IMR-90 (cell line): ENCODE data around the gene CNTN5. TPM values are rescaled to one million over a fixed set of nuclear protein-coding genes. Genes with fewer than 3 reads are reported as not detected.

Experiments
- ATAC-seq: fragments of 200-7000 bp; cut with Tn5 transposase; 2 replicates; pipeline ENCODE4 v1.9.1; 2020; ENCODE audit warnings: low read depth, mild to moderate bottlenecking, moderate library complexity
- BruUV-seq: library from RNA; stranded (reverse); fragments of 400-500 nt; replicated peaks from 2 replicates; lab custom pipeline; 2021; lab: Mats Ljungman, UMichigan
- CTCF ChIA-PET: fragments of 300-600 bp; formaldehyde crosslinking; extraction: SDS; loops from one replicate; lab custom pipeline; 2021; ENCODE audit warnings: antibody characterized with exemption; lab: Yijun Ruan, JAX
- POLR2A ChIA-PET: fragments of 300-600 bp; sonication (Branson Sonifier 250); formaldehyde crosslinking; loops from one replicate; lab custom pipeline; 2022; ENCODE audit warnings: antibody characterized with exemption; ENCODE audit not compliant: unreplicated experiment; lab: Charles Lee
- DNase-seq: peaks from one replicate; pipeline ENCODE4 v3.0.0; 2013
- H2AFZ ChIP-seq: replicated peaks from 2 replicates; pipeline ENCODE3; 2013; ENCODE audit warnings: low read length, mild to moderate bottlenecking; ENCODE audit not compliant: poor library complexity
- H2AK5ac ChIP-seq: 2 replicates; pipeline ENCODE4 v1.6.1; 2013; ENCODE audit warnings: low read depth, low read length, inconsistent platforms
- H2AK9ac ChIP-seq: replicated peaks from 2 replicates; pipeline ENCODE3; 2013; ENCODE audit warnings: mild to moderate bottlenecking, low read depth, low read length, moderate library complexity; ENCODE audit not compliant: poor library complexity
- H2BK120ac ChIP-seq: 2 replicates; pipeline ENCODE4 v1.6.1; 2013; ENCODE audit warnings: low read depth, low read length, inconsistent platforms
- H2BK15ac ChIP-seq: 3 replicates; pipeline ENCODE4 v1.6.1; 2013; ENCODE audit warnings: low read depth, low read length, inconsistent platforms
- H2BK20ac ChIP-seq: 2 replicates; pipeline ENCODE4 v1.6.1; 2013; ENCODE audit warnings: low read depth, mild to moderate bottlenecking, inconsistent platforms, low read length, moderate library complexity
- H2BK5ac ChIP-seq: 2 replicates; pipeline ENCODE4 v1.6.1; 2013; ENCODE audit warnings: mild to moderate bottlenecking, low read depth, low read length, inconsistent platforms; ENCODE audit not compliant: poor library complexity, severe bottlenecking
- H3K14ac ChIP-seq: replicated peaks from 2 replicates; pipeline ENCODE4 v1.6.1; 2013; ENCODE audit warnings: low read depth, low read length, inconsistent platforms
- H3K18ac ChIP-seq: 2 replicates; pipeline ENCODE4 v1.6.1; 2013; ENCODE audit warnings: low read depth, low read length, control low read depth
- H3K23ac ChIP-seq: 2 replicates; pipeline ENCODE4 v1.6.1; 2013; ENCODE audit warnings: low read depth, low read length, inconsistent platforms
- H3K27ac ChIP-seq: 2 replicates; pipeline ENCODE4 v1.5.1; 2013; ENCODE audit warnings: mild to moderate bottlenecking, control low read depth, low read length; ENCODE audit not compliant: insufficient read depth
- H3K27me3 ChIP-seq: 2 replicates; pipeline ENCODE4 v1.6.1; 2013; ENCODE audit warnings: low read length; ENCODE audit not compliant: control insufficient read depth, insufficient read depth
- H3K36me3 ChIP-seq: 2 replicates; pipeline ENCODE4 v1.6.1; 2013; ENCODE audit warnings: low read length, mixed read lengths; ENCODE audit not compliant: control insufficient read depth, insufficient read depth
- H3K4ac ChIP-seq: 2 replicates; pipeline ENCODE4 v1.6.1; 2013; ENCODE audit warnings: low read depth, low read length, inconsistent platforms
- H3K4me1 ChIP-seq: 2 replicates; pipeline ENCODE4 v1.6.1; 2013; ENCODE audit warnings: low read length, mixed read lengths; ENCODE audit not compliant: control insufficient read depth, insufficient read depth
- H3K4me2 ChIP-seq: 2 replicates; pipeline ENCODE4 v1.6.1; 2013; ENCODE audit warnings: low read depth, mild to moderate bottlenecking, control low read depth, low read length, moderate library complexity
- H3K4me3 ChIP-seq: 2 replicates; pipeline ENCODE4 v1.5.1; 2013; ENCODE audit warnings: low read depth, mild to moderate bottlenecking, control low read depth, low read length, moderate library complexity; ENCODE audit not compliant: insufficient read depth
- H3K56ac ChIP-seq: 2 replicates; pipeline ENCODE4 v1.6.1; 2013; ENCODE audit warnings: low read length, inconsistent platforms; ENCODE audit not compliant: insufficient read depth; ENCODE audit errors: extremely low read depth
- H3K79me1 ChIP-seq, 2 experiments: 2 replicates each; pipeline ENCODE4 v1.6.1; 2013; ENCODE audit warnings: low read length in 2 of 2, inconsistent platforms in 1 of 2, low read depth in 1 of 2
- H3K9ac ChIP-seq: 2 replicates; pipeline ENCODE4 v1.6.1; 2013; ENCODE audit warnings: low read depth, low read length, control low read depth
- H3K9me1 ChIP-seq: 2 replicates; pipeline ENCODE4 v1.6.1; 2013; ENCODE audit warnings: low read length, inconsistent platforms; ENCODE audit not compliant: insufficient read depth
- H3K9me3 ChIP-seq: 2 replicates; pipeline ENCODE4 v1.6.1; 2013; ENCODE audit warnings: low read length; ENCODE audit not compliant: control insufficient read depth, insufficient read depth
- H4K20me1 ChIP-seq: 2 replicates; pipeline ENCODE4 v1.6.1; 2013; ENCODE audit warnings: low read length, inconsistent platforms; ENCODE audit not compliant: insufficient read depth
- H4K5ac ChIP-seq: 2 replicates; pipeline ENCODE4 v1.6.1; 2013; ENCODE audit warnings: mild to moderate bottlenecking, low read depth, low read length, control low read depth
- H4K8ac ChIP-seq, 2 experiments: 2 replicates each; pipeline ENCODE4 v1.6.1; 2013; ENCODE audit warnings: low read depth in 2 of 2, low read length in 2 of 2, control low read depth in 1 of 2, inconsistent platforms in 1 of 2
- H4K91ac ChIP-seq: 2 replicates; pipeline ENCODE4 v1.6.1; 2013; ENCODE audit warnings: low read depth, low read length, inconsistent platforms; ENCODE audit not compliant: insufficient read depth
- MAFK ChIP-seq: IDR thresholded peaks from 2 replicates; pipeline ENCODE4 v1.6.1; 2012; ENCODE audit warnings: low read depth, low read length, improper control_type of control experiment
- MAZ ChIP-seq: IDR thresholded peaks from 2 replicates; pipeline ENCODE4 v1.6.1; 2012; ENCODE audit warnings: low read depth, mild to moderate bottlenecking, low read length, improper control_type of control experiment, moderate library complexity, borderline replicate concordance
- SMC3 ChIP-seq: fragments of 150-350 bp; IDR thresholded peaks from 2 replicates; pipeline ENCODE4 v1.6.1; 2016; ENCODE audit warnings: low read depth, mild to moderate bottlenecking, antibody characterized with exemption, low read length, moderate library complexity
- WGBS, 2 experiments: methylation state at CpG; one replicate each; pipeline versions ENCODE4 v1.1.5 to v1.1.7; 2013; ENCODE audit warnings: missing lambda C conversion rate in 2 of 2; ENCODE audit not compliant: insufficient read length in 1 of 2; ENCODE audit errors: extremely low coverage in 2 of 2; 5-methylcytosine and 5-hydroxymethylcytosine counted together
- dilution Hi-C: fragments of 300-500 bp; cut with HindIII; formaldehyde crosslinking; loops from one replicate; pipeline ENCODE4 v1.14.3; 2018; ENCODE audit warnings: low sequenced_read_pairs; ENCODE audit not compliant: unreplicated experiment
- in situ Hi-C: fragments of 300-500 bp; cut with MboI; formaldehyde crosslinking; loops from 3 replicates; pipeline ENCODE4 v1.14.3; 2019; ENCODE audit warnings: low sequenced_read_pairs, inconsistent platforms, mixed read lengths
- intact Hi-C: fragments of 100-400 bp; cut with micrococcal nuclease; formaldehyde crosslinking; loops from 2 replicates; pipeline ENCODE4 v1.10.0; 2022
- polyA plus RNA-seq, 3 experiments: library from polyadenylated mRNA; depleted of rRNA; stranded (reverse); fragments of >200 nt; gene quantifications; 2 replicates each; pipeline ENCODE4 v1.2.3, GENCODE V29; 2012; ENCODE audit warnings: low replicate concordance in 1 of 3
- total RNA-seq: library from RNA; depleted of rRNA; stranded (reverse); fragments of >200 nt; gene quantifications from 2 replicates; pipeline ENCODE4 v1.2.3, GENCODE V29; 2012

Gene CNTN5
- total and polyA plus RNA-seq, 2 of the 4 experiments (the other 2 are of a cell fraction), result not detected

DNA sequence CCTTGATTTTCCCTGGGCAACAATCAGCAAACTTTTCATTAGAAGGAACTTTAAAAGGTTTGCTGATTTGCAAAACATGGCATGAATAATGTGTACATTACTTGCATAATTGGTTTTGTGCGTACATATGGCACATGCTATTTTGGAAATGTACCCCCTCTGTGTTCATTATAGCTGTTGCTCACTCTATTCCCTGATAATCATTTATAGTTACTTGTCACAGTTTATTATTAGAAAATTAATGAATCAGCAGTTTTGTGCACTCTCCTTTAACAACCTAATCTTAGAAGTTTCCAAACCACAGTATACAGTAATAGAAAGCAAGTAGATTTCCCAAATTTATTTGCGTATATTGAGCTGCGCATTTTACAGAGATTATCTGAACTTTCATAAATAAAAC, 389.9 kb downstream of the CNTN5 start:
- H3K18ac ChIP-seq, result no peak overlapping the region
- DNase-seq (no peak), ATAC-seq (no peak)
- H2BK15ac ChIP-seq, result no peak overlapping the region
- no peak overlapping the region for H2AK9ac ChIP-seq
- H3K79me1 ChIP-seq, result no peaks in the 10 kb centered on the region
- no peak overlapping the region for H3K27ac ChIP-seq
- H4K5ac ChIP-seq, result no peak overlapping the region
- no peak overlapping the region for H2AFZ ChIP-seq
- H3K4me1 ChIP-seq, result no peaks in the 10 kb centered on the region
- no peak overlapping the region for H2AK5ac ChIP-seq
- no peaks in the 10 kb centered on the region for H3K36me3 ChIP-seq
- in situ Hi-C loops (no loop called here), dilution Hi-C loops (no loop called here), intact Hi-C loops (no loop called here)
- H3K4me3 ChIP-seq, result no peak overlapping the region
- H3K4ac ChIP-seq, result no peak overlapping the region
- no peak overlapping the region for H2BK20ac ChIP-seq
- H4K20me1 ChIP-seq, result no peaks in the 10 kb centered on the region
- no peak overlapping the region for H4K8ac ChIP-seq
- no peak overlapping the region for H4K91ac ChIP-seq
- H3K4me2 ChIP-seq, result no peak overlapping the region
- no CpG with 5 or more reads among the region's 3 CpGs for WGBS, 2 experiments
- TF ChIP-seq MAFK (peak; percentile 86), SMC3 (no peak), MAZ (no peak)
- no peaks in the 10 kb centered on the region for H3K9me1 ChIP-seq
- H3K56ac ChIP-seq, result no peak overlapping the region
- no peak overlapping the region for H3K23ac ChIP-seq
- H3K9me3 ChIP-seq, result no peaks in the 10 kb centered on the region
- H2BK5ac ChIP-seq, result no peak overlapping the region
- POLR2A ChIA-PET, result no interaction called here
- H3K9ac ChIP-seq, result no peak overlapping the region
- no TSS peak for BruUV-seq
- CTCF ChIA-PET, result no interaction called here
- H3K27me3 ChIP-seq, result no peaks in the 10 kb centered on the region
- H3K14ac ChIP-seq, result no peak overlapping the region
- no peak overlapping the region for H2BK120ac ChIP-seq
